Hematopoietic multipotent progenitor cell treated with erythropoietin and hydrocortisone succinate and interleukin-3 and kit ligand, for 17 days (in vitro differentiated cells): ENCODE measurements around the gene HSD17B1.
"Not testable (repeated sequence)": the region's sequence is repeated elsewhere in the genome, so short reads cannot be mapped to it uniquely, and the experiment has no call there.

Source experiments
- DNase-seq: peaks from one replicate; pipeline ENCODE4 v3.0.0-alpha.2; 2015; ENCODE audit warnings: low spot score

HSD17B1 gene

GRCh38 chr17:42526031-42526444 is 26.7 kb upstream of the HSD17B1 start:
- DNase-seq: no peak

- no peak for DNase-seq
Observed at GRCh38 chr17:42527932-42528331, 24.8 kb upstream of the HSD17B1 start.

GRCh38 chr17:42529061-42529460 is 23.7 kb upstream of the HSD17B1 start:
- no peak for DNase-seq

GRCh38 chr17:42530952-42531454 is 21.7 kb upstream of the HSD17B1 start:
- no peak for DNase-seq

- DNase-seq: peak; percentile 47
Observed at GRCh38 chr17:42531455-42532354, 21.0 kb upstream of the HSD17B1 start.

GRCh38 chr17:42535155-42536047 is 17.3 kb upstream of the HSD17B1 start:
- no peak for DNase-seq

GRCh38 chr17:42536048-42536371 is 16.7 kb upstream of the HSD17B1 start, which contains the start of gene NAGLU:
Gene NAGLU (plus strand): TSS chr17:42536241. CDS start chr17:42536273, 32 bp downstream.
- peak; percentile 88 for DNase-seq

- DNase-seq: peak; percentile 78
Observed at GRCh38 chr17:42536372-42537155, 16.2 kb upstream of the HSD17B1 start.

- DNase-seq: no peak
Observed at GRCh38 chr17:42537156-42537805, 15.4 kb upstream of the HSD17B1 start.

- no peak for DNase-seq
Observed at GRCh38 chr17:42537826-42538451, 14.8 kb upstream of the HSD17B1 start.

- no peak for DNase-seq
Observed at GRCh38 chr17:42538482-42538881, 14.2 kb upstream of the HSD17B1 start.

- DNase-seq: not testable (repeated sequence)
Observed at GRCh38 chr17:42540558-42540957, 12.2 kb upstream of the HSD17B1 start.

- no peak for DNase-seq
Observed at GRCh38 chr17:42541041-42541833, 11.5 kb upstream of the HSD17B1 start.

GRCh38 chr17:42543190-42544079 is 9.3 kb upstream of the HSD17B1 start:
- DNase-seq: no peak

- no peak for DNase-seq
Observed at GRCh38 chr17:42544874-42545283, 7.8 kb upstream of the HSD17B1 start.

- DNase-seq: not testable (repeated sequence)
Observed at GRCh38 chr17:42545755-42546505, 6.8 kb upstream of the HSD17B1 start.

GRCh38 chr17:42547001-42547461 is 5.7 kb upstream of the HSD17B1 start:
- no peak for DNase-seq

GRCh38 chr17:42547698-42548069 is 5.0 kb upstream of the HSD17B1 start:
- no peak for DNase-seq
